HG02642 (cell line): ENCODE measurements around the gene SKIC8.
"Not testable (repeated sequence)": the region's sequence is repeated elsewhere in the genome, so short reads cannot be mapped to it uniquely, and the experiment has no call there.

Source experiments
- ATAC-seq: cut with Tn5 transposase; IDR thresholded peaks from one replicate; pipeline ENCODE4 v1.9.1; 2021; ENCODE audit warnings: mild to moderate bottlenecking; ENCODE audit not compliant: unreplicated experiment, poor library complexity

SKIC8 gene

GRCh38 chr15:78263351-78263781 is 36.0 kb downstream of the SKIC8 start:
- ATAC-seq: no peak

- no peak for ATAC-seq
Measured at GRCh38 chr15:78261062-78261461, 38.3 kb downstream of the SKIC8 start.

- no peak for ATAC-seq
Measured at GRCh38 chr15:78260489-78260888, 38.9 kb downstream of the SKIC8 start.

- ATAC-seq: no peak
Measured at GRCh38 chr15:78259232-78259631, 40.2 kb downstream of the SKIC8 start.

GRCh38 chr15:78257681-78258080 is 41.7 kb downstream of the SKIC8 start:
- ATAC-seq: no peak

- no peak for ATAC-seq
Measured at GRCh38 chr15:78256044-78256437, 43.4 kb downstream of the SKIC8 start.

- ATAC-seq: no peak
Measured at GRCh38 chr15:78255421-78256043, 43.9 kb downstream of the SKIC8 start.

- no peak for ATAC-seq
Measured at GRCh38 chr15:78251136-78251535, 48.3 kb downstream of the SKIC8 start.

GRCh38 chr15:78249131-78249530 is 50.3 kb downstream of the SKIC8 start:
- no peak for ATAC-seq

- no peak for ATAC-seq
Measured at GRCh38 chr15:78247911-78248310, 51.5 kb downstream of the SKIC8 start.

- not testable (repeated sequence) for ATAC-seq
Measured at GRCh38 chr15:78245976-78246620, 53.3 kb downstream of the SKIC8 start.

GRCh38 chr15:78245392-78245791 is 54.0 kb downstream of the SKIC8 start:
- ATAC-seq: not testable (repeated sequence)

- no peak for ATAC-seq
Measured at GRCh38 chr15:78244893-78245292, 54.5 kb downstream of the SKIC8 start.

- ATAC-seq: no peak
Measured at GRCh38 chr15:78244101-78244500, 55.3 kb downstream of the SKIC8 start.

GRCh38 chr15:78243491-78243941 is 55.9 kb downstream of the SKIC8 start:
- no peak for ATAC-seq

- ATAC-seq: no peak
Measured at GRCh38 chr15:78243058-78243457, 56.4 kb downstream of the SKIC8 start.

- ATAC-seq: no peak
Measured at GRCh38 chr15:78242128-78242527, 57.3 kb downstream of the SKIC8 start.

GRCh38 chr15:78241017-78241416 is 58.4 kb downstream of the SKIC8 start:
- ATAC-seq: peak; percentile 48

GRCh38 chr15:78239811-78240210 is 59.6 kb downstream of the SKIC8 start:
- ATAC-seq: no peak

- ATAC-seq: no peak
Measured at GRCh38 chr15:78237146-78237545, 62.3 kb downstream of the SKIC8 start.

- ATAC-seq: no peak
Measured at GRCh38 chr15:78236491-78236890, 62.9 kb downstream of the SKIC8 start.

GRCh38 chr15:78234515-78235040 is 64.8 kb downstream of the SKIC8 start, which contains the start of gene ACSBG1:
ACSBG1 (minus strand) TSS chr15:78234565; CDS start chr15:78234501, 64 bp downstream.
- ATAC-seq: no peak
